GM23338 (cell line): ENCODE data around the gene UVRAG. TPM values are rescaled to one million over a fixed set of nuclear protein-coding genes. Genes with fewer than 3 reads are reported as not detected.

Source experiments
- ATAC-seq: fragments of 200-7000 bp; cut with Tn5 transposase; 3 replicates; pipeline ENCODE4 v1.9.1; 2020
- DNase-seq: peaks from one replicate; pipeline ENCODE4 v3.0.0-alpha.2; 2015; ENCODE audit warnings: low spot score
- H2AFZ ChIP-seq: fragments of 200-600 bp; sonication (generic); 2 replicates; pipeline ENCODE4 v1.8.0; 2016; ENCODE audit warnings: antibody characterized with exemption, mild to moderate bottlenecking, moderate library complexity
- H3F3A ChIP-seq: fragments of 200-600 bp; sonication (generic); replicated peaks from 2 replicates; pipeline ENCODE4 v1.8.0; 2017; ENCODE audit warnings: antibody characterized with exemption, mixed run types, low read depth
- H3K27ac ChIP-seq: fragments of 200-600 bp; sonication (generic); 2 replicates; pipeline ENCODE4 v1.6.1; 2016; ENCODE audit warnings: low read depth
- H3K27me3 ChIP-seq: fragments of 200-600 bp; sonication (generic); 2 replicates; pipeline ENCODE4 v1.8.0; 2016; ENCODE audit warnings: mild to moderate bottlenecking, mixed run types, moderate library complexity; ENCODE audit not compliant: insufficient read depth
- H3K36me3 ChIP-seq: fragments of 200-600 bp; sonication (generic); 2 replicates; pipeline ENCODE4 v1.8.0; 2016; ENCODE audit warnings: mild to moderate bottlenecking; ENCODE audit not compliant: insufficient read depth
- H3K4me1 ChIP-seq: fragments of 200-600 bp; sonication (generic); 2 replicates; pipeline ENCODE4 v1.8.0; 2016; ENCODE audit warnings: mild to moderate bottlenecking, moderate library complexity; ENCODE audit not compliant: insufficient read depth
- H3K4me2 ChIP-seq: fragments of 200-600 bp; sonication (generic); 2 replicates; pipeline ENCODE4 v1.7.1; 2017; ENCODE audit warnings: mixed run types
- H3K4me3 ChIP-seq: fragments of 200-600 bp; sonication (generic); 2 replicates; pipeline ENCODE4 v1.6.1; 2016; ENCODE audit warnings: mixed run types
- H3K79me2 ChIP-seq: fragments of 200-600 bp; sonication (generic); replicated peaks from 2 replicates; pipeline ENCODE4 v1.8.0; 2017; ENCODE audit warnings: mild to moderate bottlenecking; ENCODE audit not compliant: insufficient read depth
- H3K9me2 ChIP-seq: fragments of 200-600 bp; sonication (generic); 2 replicates; pipeline ENCODE4 v1.8.0; 2017; ENCODE audit not compliant: insufficient read depth
- H4K20me1 ChIP-seq: fragments of 200-600 bp; sonication (generic); replicated peaks from 2 replicates; pipeline ENCODE4 v1.8.0; 2017; ENCODE audit warnings: mild to moderate bottlenecking; ENCODE audit not compliant: insufficient read depth
- H3K27ac Mint-ChIP-seq: 2 replicates; pipeline ENCODE4 v1.8.0; 2020; ENCODE audit warnings: inconsistent platforms, mild to moderate bottlenecking, moderate library complexity, mixed read lengths
- H3K27me3 Mint-ChIP-seq: 3 replicates; pipeline ENCODE4 v1.8.0; 2022; ENCODE audit warnings: low read depth, mild to moderate bottlenecking, moderate library complexity, mixed read lengths, inconsistent platforms; ENCODE audit not compliant: insufficient read depth, poor library complexity
- H3K36me3 Mint-ChIP-seq: 3 replicates; pipeline ENCODE4 v1.8.0; 2021; ENCODE audit warnings: low read depth, mild to moderate bottlenecking, inconsistent platforms, moderate library complexity, mixed read lengths
- H3K4me1 Mint-ChIP-seq: 3 replicates; pipeline ENCODE4 v1.8.0; 2020; ENCODE audit warnings: mild to moderate bottlenecking, inconsistent platforms, mixed read lengths
- H3K4me3 Mint-ChIP-seq: 3 replicates; pipeline ENCODE4 v1.8.0; 2021; ENCODE audit warnings: moderate library complexity, mild to moderate bottlenecking, inconsistent platforms, mixed read lengths
- H3K9me3 Mint-ChIP-seq: 3 replicates; pipeline ENCODE4 v1.8.0; 2020; ENCODE audit warnings: moderate library complexity, mild to moderate bottlenecking, inconsistent platforms, mixed read lengths
- CREB1 ChIP-seq: fragments of 250-450 bp; sonication (Bioruptor Pico); IDR thresholded peaks from 2 replicates; pipeline ENCODE4 v1.5.0; 2020; ENCODE audit warnings: low read depth, mild to moderate bottlenecking, moderate library complexity
- CTCF ChIP-seq, 2 experiments: fragments of 200-600 bp in 1 of 2; sonication (generic) in 1 of 2; conservative IDR thresholded peaks; 2 replicates each; pipeline versions ENCODE4 v1.5.1 to v1.6.1; 2016 to 2017; ENCODE audit warnings: antibody characterized with exemption in 2 of 2, low read depth in 2 of 2, mild to moderate bottlenecking in 2 of 2, moderate library complexity in 1 of 2
- ETS1 ChIP-seq: IDR thresholded peaks from 2 replicates; pipeline ENCODE4 v1.6.1; 2016; ENCODE audit warnings: antibody characterized with exemption
- EZH2 ChIP-seq: fragments of 200-600 bp; sonication (generic); IDR thresholded peaks from one replicate; pipeline ENCODE4 v1.8.0; 2017; ENCODE audit warnings: antibody characterized with exemption, mild to moderate bottlenecking, low read depth; ENCODE audit not compliant: unreplicated experiment
- EZH2phosphoT487 ChIP-seq: fragments of 200-600 bp; sonication (generic); IDR thresholded peaks from one replicate; pipeline ENCODE4 v1.8.1; 2018; ENCODE audit warnings: antibody characterized with exemption; ENCODE audit not compliant: unreplicated experiment
- JUNB ChIP-seq: IDR thresholded peaks from one replicate; pipeline ENCODE4 v1.6.1; 2016; ENCODE audit warnings: antibody characterized with exemption; ENCODE audit not compliant: unreplicated experiment
- NANOG ChIP-seq: IDR thresholded peaks from 2 replicates; pipeline ENCODE4 v1.6.1; 2016; ENCODE audit warnings: antibody characterized with exemption, borderline replicate concordance
- POLR2AphosphoS5 ChIP-seq: IDR thresholded peaks from 2 replicates; pipeline ENCODE4 v1.6.1; 2016; ENCODE audit warnings: antibody characterized with exemption, low read depth
- REST ChIP-seq: IDR thresholded peaks from one replicate; pipeline ENCODE4 v1.6.1; 2018; ENCODE audit warnings: antibody characterized with exemption; ENCODE audit not compliant: unreplicated experiment
- STAT1 ChIP-seq: IDR thresholded peaks from one replicate; pipeline ENCODE4 v1.6.1; 2016; ENCODE audit warnings: antibody characterized with exemption; ENCODE audit not compliant: unreplicated experiment
- ZNF114 ChIP-seq: fragments of 250-450 bp; sonication (Bioruptor Pico); IDR thresholded peaks from 2 replicates; pipeline ENCODE4 v1.5.0; 2020; ENCODE audit warnings: mild to moderate bottlenecking, moderate library complexity
- ZNF331 ChIP-seq: fragments of 250-450 bp; sonication (Bioruptor Pico); IDR thresholded peaks from 2 replicates; pipeline ENCODE4 v1.5.0; 2020; ENCODE audit warnings: low read depth, mild to moderate bottlenecking, moderate library complexity
- ZNF462 ChIP-seq: fragments of 250-450 bp; sonication (Bioruptor Pico); IDR thresholded peaks from 2 replicates; pipeline ENCODE4 v1.5.0; 2020; ENCODE audit warnings: mild to moderate bottlenecking, moderate library complexity
- polyA plus RNA-seq: library from polyadenylated mRNA; unstranded; fragments of >200 nt; fragmentation: Nextera tagmentation; extraction: Ambion mirVana; gene quantifications from 2 replicates; pipeline ENCODE4 v1.2.1, GENCODE V29; 2016
- total RNA-seq: library from RNA; depleted of rRNA; stranded (reverse); fragments of >200 nt; shearing (Covaris generic); gene quantifications from 2 replicates; pipeline ENCODE4 v1.2.3, GENCODE V29; 2014

UVRAG gene
- total and polyA plus RNA-seq, 2 experiments from 2014 or later = 15.3 to 17.4 TPM

- no peak overlapping the region for H3K27ac Mint-ChIP-seq
- no peak overlapping the region for H3K4me3 Mint-ChIP-seq
- no peaks in the 10 kb centered on the region for H3K9me3 Mint-ChIP-seq
- no peaks in the 10 kb centered on the region for H3F3A ChIP-seq
- no peak overlapping the region for H3K4me2 ChIP-seq
- ATAC-seq = no peak
- H3K27me3 Mint-ChIP-seq = no peaks in the 10 kb centered on the region
- no peak for DNase-seq
- H3K4me1 ChIP-seq = peaks cover 19% of the 10 kb centered on the region
- no peak overlapping the region for H2AFZ ChIP-seq
- H3K4me1 Mint-ChIP-seq = peaks cover 20% of the 10 kb centered on the region; the same call in 2 of the 3 replicates
- H3K36me3 ChIP-seq = no peaks in the 10 kb centered on the region
- H3K36me3 Mint-ChIP-seq = peaks cover 5% of the 10 kb centered on the region; the same call in 2 of the 3 replicates
- H3K4me3 ChIP-seq = no peak overlapping the region
- H3K27me3 ChIP-seq = no peaks in the 10 kb centered on the region
- TF ChIP-seq STAT1 = no peak
- no peak for TF ChIP-seq EZH2phosphoT487
- TF ChIP-seq ZNF114 (CRISPR knock-in tag) = no peak
- TF ChIP-seq NANOG = no peak
- TF ChIP-seq REST = no peak
- TF ChIP-seq CTCF (conservative IDR thresholded peaks at IDR 0.05; ENCODE audit: low read depth in 2 of 2) = no peak
- no peak for TF ChIP-seq ETS1
- TF ChIP-seq CREB1 (CRISPR knock-in tag) = no peak
- no peak for TF ChIP-seq JUNB
- TF ChIP-seq ZNF462 (CRISPR knock-in tag) = no peak
- no peak for TF ChIP-seq ZNF331 (CRISPR knock-in tag)
- no peak for TF ChIP-seq EZH2
- TF ChIP-seq POLR2AphosphoS5 = no peak
- no peaks in the 10 kb centered on the region for H3K9me2 ChIP-seq
- H3K27ac ChIP-seq = no peak overlapping the region
- no peaks in the 10 kb centered on the region for H4K20me1 ChIP-seq
- H3K79me2 ChIP-seq = no peaks in the 10 kb centered on the region
These were observed 254.0 kb downstream of the UVRAG start for GRCh38 chr11:76069001-76069400.
